Choroid plexus epithelial cell (primary cell): Measurements from ENCODE around the gene SCAF1.

ENCODE experiments used
- DNase-seq: peaks from one replicate; pipeline ENCODE4 v3.0.0-alpha.2; 2010; ENCODE audit warnings: low read depth
- H3K4me3 ChIP-seq: 2 replicates; pipeline ENCODE4 v1.5.1; 2011; ENCODE audit warnings: low read depth, mild to moderate bottlenecking, control low read depth, low read length, moderate library complexity
- TF ChIP-seq, protein P1 (sequence below): conservative IDR thresholded peaks from 2 replicates; pipeline ENCODE4 v1.5.1; 2011; ENCODE audit warnings: low read depth, mild to moderate bottlenecking, control low read depth, inconsistent platforms, low read length, moderate library complexity

Gene SCAF1

DNA sequence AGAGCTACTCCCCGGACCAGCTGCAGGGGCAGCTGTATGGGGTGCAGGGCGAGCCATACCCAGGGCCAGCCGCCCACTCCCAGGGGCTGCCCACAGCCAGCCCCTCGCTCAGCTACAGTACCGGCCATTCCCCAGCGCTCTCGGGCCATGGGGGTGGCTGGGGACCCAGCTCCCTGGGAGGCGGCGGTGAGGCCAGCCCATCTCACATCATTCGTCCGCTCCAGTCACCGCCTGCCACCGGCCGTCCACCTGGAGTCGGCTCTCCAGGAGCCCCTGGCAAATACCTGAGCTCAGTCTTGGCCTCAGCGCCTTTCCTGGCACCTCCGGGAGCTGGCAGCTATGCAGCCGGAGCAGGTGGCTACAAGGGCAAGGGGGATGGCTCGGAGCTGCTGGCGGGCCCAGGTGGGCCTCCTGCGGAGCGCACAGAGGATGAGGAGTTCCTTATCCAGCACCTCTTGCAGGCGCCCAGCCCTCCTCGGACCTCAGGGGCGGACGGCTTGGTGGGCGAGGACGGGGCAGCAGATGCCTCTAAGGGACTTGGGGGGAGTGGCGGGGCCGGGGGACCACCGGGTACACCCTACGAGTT is 46.1 kb upstream of the SCAF1 start:
- TF ChIP-seq, protein P1, sequence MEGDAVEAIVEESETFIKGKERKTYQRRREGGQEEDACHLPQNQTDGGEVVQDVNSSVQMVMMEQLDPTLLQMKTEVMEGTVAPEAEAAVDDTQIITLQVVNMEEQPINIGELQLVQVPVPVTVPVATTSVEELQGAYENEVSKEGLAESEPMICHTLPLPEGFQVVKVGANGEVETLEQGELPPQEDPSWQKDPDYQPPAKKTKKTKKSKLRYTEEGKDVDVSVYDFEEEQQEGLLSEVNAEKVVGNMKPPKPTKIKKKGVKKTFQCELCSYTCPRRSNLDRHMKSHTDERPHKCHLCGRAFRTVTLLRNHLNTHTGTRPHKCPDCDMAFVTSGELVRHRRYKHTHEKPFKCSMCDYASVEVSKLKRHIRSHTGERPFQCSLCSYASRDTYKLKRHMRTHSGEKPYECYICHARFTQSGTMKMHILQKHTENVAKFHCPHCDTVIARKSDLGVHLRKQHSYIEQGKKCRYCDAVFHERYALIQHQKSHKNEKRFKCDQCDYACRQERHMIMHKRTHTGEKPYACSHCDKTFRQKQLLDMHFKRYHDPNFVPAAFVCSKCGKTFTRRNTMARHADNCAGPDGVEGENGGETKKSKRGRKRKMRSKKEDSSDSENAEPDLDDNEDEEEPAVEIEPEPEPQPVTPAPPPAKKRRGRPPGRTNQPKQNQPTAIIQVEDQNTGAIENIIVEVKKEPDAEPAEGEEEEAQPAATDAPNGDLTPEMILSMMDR: no peak
- H3K4me3 ChIP-seq: no peak overlapping the region

DNA sequence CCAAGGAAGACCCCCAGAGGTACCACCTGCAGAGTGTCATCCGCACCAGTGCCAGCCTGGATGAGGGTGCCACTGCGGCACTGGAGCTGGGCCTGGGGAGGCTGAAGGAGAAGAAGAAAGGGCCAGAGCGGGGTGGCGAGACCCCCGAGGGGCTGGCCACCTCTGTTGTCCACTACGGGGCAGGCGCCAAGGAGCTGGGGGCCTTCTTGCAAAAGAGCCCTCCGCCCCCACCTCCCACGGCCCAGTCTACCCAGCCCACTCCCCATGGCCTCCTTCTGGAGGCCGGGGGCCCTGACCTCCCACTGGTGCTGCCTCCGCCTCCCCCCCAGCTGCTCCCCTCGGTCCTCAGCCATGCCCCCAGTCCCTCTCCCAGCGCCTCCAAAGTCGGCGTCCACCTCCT is 45.6 kb upstream of the SCAF1 start:
- TF ChIP-seq, protein P1: no peak
- H3K4me3 ChIP-seq: no peak overlapping the region
- no peak for DNase-seq

More for the DNA sequence above, 46.1 kb upstream of the SCAF1 start:
- no peak for DNase-seq

- no peak overlapping the region for H3K4me3 ChIP-seq
- DNase-seq: no peak
- TF ChIP-seq, protein P1: no peak
These were observed 44.9 kb upstream of the SCAF1 start for GRCh38 chr19:49596954-49597702.

- TF ChIP-seq, protein P1: no peak
- no peak for DNase-seq
- no peak overlapping the region for H3K4me3 ChIP-seq
These were observed 44.4 kb upstream of the SCAF1 start for GRCh38 chr19:49597703-49597974.

DNA sequence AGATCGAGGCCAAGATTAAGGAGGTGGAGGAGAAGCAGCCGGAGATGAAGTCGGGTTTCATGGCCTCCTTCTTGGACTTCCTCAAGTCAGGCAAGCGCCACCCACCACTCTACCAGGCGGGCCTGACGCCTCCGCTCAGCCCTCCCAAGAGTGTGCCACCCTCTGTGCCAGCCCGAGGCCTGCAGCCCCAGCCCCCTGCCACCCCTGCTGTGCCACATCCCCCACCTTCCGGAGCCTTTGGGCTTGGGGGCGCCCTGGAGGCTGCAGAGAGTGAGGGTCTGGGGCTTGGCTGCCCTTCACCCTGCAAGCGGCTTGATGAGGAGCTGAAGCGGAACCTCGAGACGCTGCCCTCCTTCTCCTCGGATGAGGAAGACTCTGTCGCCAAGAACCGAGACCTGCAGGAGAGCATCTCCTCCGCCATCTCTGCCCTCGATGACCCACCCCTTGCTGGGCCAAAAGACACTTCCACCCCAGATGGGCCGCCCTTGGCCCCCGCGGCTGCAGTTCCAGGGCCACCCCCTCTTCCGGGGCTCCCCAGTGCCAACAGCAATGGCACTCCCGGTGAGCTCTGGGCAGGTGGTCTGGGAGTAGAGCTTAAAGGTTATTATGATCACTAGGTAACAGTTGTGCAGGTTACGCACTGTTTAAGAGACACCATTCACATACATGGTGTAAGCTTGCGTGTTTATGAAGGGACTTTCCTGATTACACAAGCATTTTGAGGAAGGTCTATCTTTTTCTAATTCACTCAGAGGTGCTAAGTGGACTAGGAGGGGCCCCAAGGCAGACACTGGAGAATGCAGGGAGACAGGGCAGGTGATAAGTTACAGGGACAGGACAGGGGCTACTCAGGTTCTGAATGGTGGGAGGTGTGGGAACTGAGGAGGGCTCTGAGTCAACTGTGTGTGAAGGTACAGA is 42.4 kb upstream of the SCAF1 start:
- no peak for DNase-seq
- TF ChIP-seq, protein P1: no peak
- no peak overlapping the region for H3K4me3 ChIP-seq

GRCh38 chr19:49601482-49602038 is 40.4 kb upstream of the SCAF1 start:
- DNase-seq: no peak
- TF ChIP-seq, protein P1: no peak
- H3K4me3 ChIP-seq: no peak overlapping the region
